PFSK-1 (cell line): ENCODE results near the gene ACOXL.

Source experiments
- POLR2AphosphoS5 ChIP-seq: IDR thresholded peaks from 2 replicates; pipeline ENCODE4 v1.6.1; 2012; ENCODE audit warnings: low read depth, mild to moderate bottlenecking, control low read depth, low read length, moderate library complexity
- SIN3A ChIP-seq: IDR thresholded peaks from 2 replicates; pipeline ENCODE4 v1.6.1; 2012; ENCODE audit warnings: mild to moderate bottlenecking, low read length, moderate library complexity, borderline replicate concordance; ENCODE audit not compliant: insufficient read depth
- TAF1 ChIP-seq: IDR thresholded peaks from 2 replicates; pipeline ENCODE4 v1.6.1; 2012; ENCODE audit warnings: low read length, control low read depth, borderline replicate concordance; ENCODE audit not compliant: insufficient read depth
- TF ChIP-seq, protein P1 (sequence below), 2 experiments: IDR thresholded peaks; 2 replicates each; pipeline versions ENCODE4 v1.6.1 to v1.8.0; 2011 to 2012; ENCODE audit warnings: low read depth in 2 of 2, low read length in 2 of 2, control low read depth in 1 of 2, inconsistent platforms in 1 of 2, mild to moderate bottlenecking in 1 of 2, moderate library complexity in 1 of 2; ENCODE audit not compliant: insufficient read depth in 1 of 2

DNA sequence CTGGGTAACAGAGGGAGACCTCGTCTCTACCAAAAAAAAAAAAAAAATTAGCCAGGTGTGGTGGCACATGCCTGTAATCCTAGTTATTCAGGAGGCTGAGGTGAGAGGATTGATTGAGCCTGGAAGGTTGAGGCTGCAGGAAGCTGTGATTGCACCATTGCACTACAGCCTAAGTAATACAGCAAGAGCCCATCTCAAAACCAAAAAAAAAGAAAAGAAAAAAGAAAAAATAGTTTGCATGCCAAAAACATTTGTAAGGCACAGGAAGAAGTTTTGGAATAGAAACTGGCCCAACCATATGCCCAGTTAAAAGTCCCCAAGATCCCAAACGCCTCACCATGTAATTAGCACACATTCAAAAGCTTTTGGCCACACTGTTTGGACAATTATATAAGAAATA lies 13.4 kb upstream of the ACOXL start:
- TF ChIP-seq SIN3A (no peak), POLR2AphosphoS5 (no peak), TAF1 (no peak)
- TF ChIP-seq, protein P1, sequence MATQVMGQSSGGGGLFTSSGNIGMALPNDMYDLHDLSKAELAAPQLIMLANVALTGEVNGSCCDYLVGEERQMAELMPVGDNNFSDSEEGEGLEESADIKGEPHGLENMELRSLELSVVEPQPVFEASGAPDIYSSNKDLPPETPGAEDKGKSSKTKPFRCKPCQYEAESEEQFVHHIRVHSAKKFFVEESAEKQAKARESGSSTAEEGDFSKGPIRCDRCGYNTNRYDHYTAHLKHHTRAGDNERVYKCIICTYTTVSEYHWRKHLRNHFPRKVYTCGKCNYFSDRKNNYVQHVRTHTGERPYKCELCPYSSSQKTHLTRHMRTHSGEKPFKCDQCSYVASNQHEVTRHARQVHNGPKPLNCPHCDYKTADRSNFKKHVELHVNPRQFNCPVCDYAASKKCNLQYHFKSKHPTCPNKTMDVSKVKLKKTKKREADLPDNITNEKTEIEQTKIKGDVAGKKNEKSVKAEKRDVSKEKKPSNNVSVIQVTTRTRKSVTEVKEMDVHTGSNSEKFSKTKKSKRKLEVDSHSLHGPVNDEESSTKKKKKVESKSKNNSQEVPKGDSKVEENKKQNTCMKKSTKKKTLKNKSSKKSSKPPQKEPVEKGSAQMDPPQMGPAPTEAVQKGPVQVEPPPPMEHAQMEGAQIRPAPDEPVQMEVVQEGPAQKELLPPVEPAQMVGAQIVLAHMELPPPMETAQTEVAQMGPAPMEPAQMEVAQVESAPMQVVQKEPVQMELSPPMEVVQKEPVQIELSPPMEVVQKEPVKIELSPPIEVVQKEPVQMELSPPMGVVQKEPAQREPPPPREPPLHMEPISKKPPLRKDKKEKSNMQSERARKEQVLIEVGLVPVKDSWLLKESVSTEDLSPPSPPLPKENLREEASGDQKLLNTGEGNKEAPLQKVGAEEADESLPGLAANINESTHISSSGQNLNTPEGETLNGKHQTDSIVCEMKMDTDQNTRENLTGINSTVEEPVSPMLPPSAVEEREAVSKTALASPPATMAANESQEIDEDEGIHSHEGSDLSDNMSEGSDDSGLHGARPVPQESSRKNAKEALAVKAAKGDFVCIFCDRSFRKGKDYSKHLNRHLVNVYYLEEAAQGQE (IDR thresholded peaks at IDR 0.05; ENCODE audit: insufficient read depth in 1 of 2, low read depth in 2 of 2, low read length in 2 of 2): no peak
